ENCODE data around the gene ABI3.

Gene ABI3

DNA sequence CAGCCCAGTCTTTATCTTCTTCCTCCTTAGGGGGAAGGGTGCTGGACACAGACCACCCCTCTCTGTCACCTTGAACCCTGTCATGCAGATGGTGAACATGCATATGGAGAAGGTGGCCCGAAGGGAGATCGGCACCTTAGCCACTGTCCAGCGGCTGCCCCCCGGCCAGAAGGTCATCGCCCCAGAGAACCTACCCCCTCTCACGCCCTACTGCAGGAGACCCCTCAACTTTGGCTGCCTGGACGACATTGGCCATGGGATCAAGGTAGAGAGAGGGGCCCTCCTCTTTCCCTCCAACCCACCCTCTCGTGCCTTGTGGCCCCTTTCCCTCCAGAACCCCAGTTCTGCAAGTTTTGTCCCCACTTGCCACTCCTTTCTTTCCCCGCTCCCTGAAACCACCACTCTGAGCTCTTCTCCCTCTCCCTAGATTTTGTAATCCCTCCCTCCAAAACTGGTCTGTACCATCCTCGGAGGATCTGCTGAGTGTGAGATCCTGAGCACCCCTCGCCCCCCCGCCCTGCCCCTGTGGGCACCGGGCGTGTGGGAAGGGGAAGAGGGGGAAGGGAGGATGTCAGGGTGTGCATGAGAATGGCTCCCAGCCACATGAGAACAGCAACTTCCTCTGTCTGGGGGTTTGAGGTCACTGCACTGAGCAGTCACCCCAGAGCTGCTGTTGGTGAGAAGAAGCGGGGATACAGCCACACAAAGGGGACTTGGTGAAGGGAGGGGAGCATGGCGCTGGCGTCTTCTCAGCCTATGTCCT, 7.3 kb downstream of the ABI3 start:
- no peak overlapping the region for H3K4me3 ChIP-seq (ENCODE audit: low read depth, low read length)
- TF ChIP-seq, protein P1, sequence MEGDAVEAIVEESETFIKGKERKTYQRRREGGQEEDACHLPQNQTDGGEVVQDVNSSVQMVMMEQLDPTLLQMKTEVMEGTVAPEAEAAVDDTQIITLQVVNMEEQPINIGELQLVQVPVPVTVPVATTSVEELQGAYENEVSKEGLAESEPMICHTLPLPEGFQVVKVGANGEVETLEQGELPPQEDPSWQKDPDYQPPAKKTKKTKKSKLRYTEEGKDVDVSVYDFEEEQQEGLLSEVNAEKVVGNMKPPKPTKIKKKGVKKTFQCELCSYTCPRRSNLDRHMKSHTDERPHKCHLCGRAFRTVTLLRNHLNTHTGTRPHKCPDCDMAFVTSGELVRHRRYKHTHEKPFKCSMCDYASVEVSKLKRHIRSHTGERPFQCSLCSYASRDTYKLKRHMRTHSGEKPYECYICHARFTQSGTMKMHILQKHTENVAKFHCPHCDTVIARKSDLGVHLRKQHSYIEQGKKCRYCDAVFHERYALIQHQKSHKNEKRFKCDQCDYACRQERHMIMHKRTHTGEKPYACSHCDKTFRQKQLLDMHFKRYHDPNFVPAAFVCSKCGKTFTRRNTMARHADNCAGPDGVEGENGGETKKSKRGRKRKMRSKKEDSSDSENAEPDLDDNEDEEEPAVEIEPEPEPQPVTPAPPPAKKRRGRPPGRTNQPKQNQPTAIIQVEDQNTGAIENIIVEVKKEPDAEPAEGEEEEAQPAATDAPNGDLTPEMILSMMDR (IDR thresholded peaks at IDR 0.05; ENCODE audit: insufficient read depth, low read depth, low read length, missing control alignments): no peak
- peak; percentile 94 for DNase-seq (ENCODE audit: low read depth)

DNA sequence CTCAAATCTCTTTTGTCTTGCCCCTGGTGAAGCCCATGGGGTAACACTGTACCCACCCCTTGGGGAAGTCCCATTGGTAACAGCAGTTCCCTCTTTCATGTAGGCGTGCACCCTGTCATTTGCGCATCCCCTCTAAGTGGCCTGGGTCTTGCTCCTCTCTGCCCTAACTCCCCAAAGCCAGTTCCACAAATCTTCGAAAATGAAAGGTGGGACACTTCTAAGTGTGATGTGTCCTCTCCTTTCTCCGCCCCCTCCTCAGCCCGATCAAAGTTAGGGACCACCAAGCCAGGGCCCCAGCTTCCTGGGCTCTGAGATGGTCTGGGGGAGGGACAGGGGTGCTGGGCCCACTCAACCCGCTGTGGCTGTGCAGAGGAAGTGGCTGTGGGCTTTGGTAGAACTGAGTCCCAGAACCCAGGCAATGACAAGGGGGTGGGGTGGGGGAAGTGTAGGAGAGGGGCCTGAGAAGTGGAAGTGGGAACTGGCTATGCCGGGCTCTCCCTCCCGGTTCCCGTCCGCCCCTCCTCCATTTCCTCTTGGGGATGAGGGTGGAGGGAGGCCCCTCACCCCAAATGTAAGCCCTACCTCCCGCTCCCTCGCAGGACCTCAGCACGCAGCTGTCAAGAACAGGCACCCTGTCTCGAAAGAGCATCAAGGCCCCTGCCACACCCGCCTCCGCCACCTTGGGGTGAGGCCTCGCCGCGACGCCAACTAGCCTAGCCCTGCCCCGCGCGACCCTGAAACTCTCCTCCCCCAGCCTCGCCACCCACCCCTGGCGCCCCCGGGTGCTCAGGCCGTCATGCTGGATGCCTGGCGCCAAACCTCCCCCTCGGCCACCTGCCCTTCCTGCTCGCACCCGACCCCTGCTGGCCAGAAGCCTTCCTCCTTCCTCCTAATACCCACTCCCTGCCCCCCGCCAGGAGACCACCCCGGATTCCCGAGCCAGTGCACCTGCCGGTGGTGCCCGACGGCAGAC, 8.7 kb downstream of the ABI3 start:
- H3K4me3 ChIP-seq (ENCODE audit: low read depth, low read length): peak overlapping the region; percentile 36
- TF ChIP-seq, protein P1 (IDR thresholded peaks at IDR 0.05; ENCODE audit: insufficient read depth, low read depth, low read length, missing control alignments): peak; percentile 63
- peak; percentile 83 for DNase-seq (ENCODE audit: low read depth)

DNA sequence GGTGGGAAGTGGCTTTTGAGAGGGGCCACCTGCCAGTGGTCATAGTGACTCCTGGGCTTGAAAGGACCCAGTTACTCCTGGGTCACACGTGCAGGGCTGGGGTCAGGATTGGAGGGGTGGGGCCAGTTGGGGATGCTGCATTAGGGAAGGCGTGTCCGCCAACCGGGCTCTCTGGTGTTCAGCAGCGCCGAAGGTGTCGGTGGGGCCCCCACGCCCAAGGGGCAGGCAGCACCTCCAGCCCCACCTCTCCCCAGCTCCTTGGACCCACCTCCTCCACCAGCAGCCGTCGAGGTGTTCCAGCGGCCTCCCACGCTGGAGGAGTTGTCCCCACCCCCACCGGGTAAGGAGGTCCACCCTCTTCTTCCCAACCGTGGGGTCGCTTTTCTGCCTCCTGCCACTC, 9.5 kb downstream of the ABI3 start:
- no peak overlapping the region for H3K4me3 ChIP-seq (ENCODE audit: low read depth, low read length)
- TF ChIP-seq, protein P1 (IDR thresholded peaks at IDR 0.05; ENCODE audit: insufficient read depth, low read depth, low read length, missing control alignments): no peak
- DNase-seq (ENCODE audit: low read depth): no peak

DNA sequence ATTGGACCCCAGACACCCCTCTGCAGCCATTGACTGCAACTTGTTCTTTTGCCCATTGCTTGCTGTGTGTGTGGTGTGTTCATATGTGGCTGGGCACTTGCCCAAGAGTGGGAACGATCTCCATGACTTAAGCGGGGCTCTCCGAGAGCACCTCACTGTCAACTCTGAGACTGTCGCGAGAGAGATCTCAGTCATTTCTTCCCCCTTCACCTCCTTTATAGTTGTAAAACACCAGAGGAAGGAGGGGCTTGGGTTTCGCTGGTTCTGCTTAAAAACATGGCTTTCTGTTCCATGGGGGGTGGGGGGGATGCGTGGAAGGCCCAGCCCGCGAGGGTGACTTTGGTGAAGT, 12.6 kb downstream of the ABI3 start:
- TF ChIP-seq, protein P1 (IDR thresholded peaks at IDR 0.05; ENCODE audit: insufficient read depth, low read depth, low read length, missing control alignments): no peak
- no peak overlapping the region for H3K4me3 ChIP-seq (ENCODE audit: low read depth, low read length)
- no peak for DNase-seq (ENCODE audit: low read depth)

DNA sequence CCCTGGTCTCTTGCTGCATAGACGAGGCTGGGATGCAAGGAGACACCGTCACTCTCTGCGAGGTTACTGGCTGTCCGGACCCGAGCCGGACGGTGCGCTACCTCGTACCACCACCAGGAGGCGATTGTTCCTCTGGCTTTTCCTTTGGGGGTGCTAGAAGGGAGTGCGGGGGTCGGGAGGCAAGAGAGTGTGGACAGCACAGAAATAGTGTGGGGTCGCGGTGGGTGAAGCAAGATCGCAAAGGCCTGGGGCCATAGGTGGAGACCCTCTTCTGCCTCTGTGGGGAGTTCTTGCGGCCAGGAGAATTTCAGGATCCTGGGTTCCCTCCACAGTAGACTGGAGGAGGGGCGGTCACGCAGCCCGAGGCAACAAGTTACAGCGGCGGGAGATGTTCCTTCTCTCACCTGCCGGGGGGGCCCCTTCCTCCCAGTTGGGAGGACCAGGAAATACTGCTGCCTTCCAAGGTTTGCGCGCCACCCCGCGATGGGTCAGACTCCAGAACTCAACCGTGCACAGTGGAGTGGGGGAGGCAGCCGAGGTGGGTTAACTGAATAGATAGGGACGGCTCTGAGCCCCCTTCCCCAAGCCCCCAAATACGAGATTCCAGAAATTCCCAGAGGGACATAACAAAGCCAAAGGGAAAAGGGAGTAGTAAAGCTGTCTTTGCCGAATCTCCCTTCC, 13.2 kb downstream of the ABI3 start:
- TF ChIP-seq, protein P1 (IDR thresholded peaks at IDR 0.05; ENCODE audit: insufficient read depth, low read depth, low read length, missing control alignments): peak; percentile 87
- DNase-seq (ENCODE audit: low read depth): peak; percentile 54
- no peak overlapping the region for H3K4me3 ChIP-seq (ENCODE audit: low read depth, low read length)

GRCh38 chr17:49224198-49224996, 13.9 kb downstream of the ABI3 start:
- H3K4me3 ChIP-seq (ENCODE audit: low read depth, low read length): no peak overlapping the region
- DNase-seq (ENCODE audit: low read depth): peak; percentile 65
- TF ChIP-seq, protein P1 (IDR thresholded peaks at IDR 0.05; ENCODE audit: insufficient read depth, low read depth, low read length, missing control alignments): no peak
